AG04450 (cell line): ENCODE data around the gene ITK. TPM values are rescaled to one million over a fixed set of nuclear protein-coding genes. Genes with fewer than 3 reads are reported as not detected.

Source experiments
- CTCF ChIA-PET: fragments of 300-600, 350-600 bp; formaldehyde crosslinking; extraction: SDS; loops from one replicate; lab custom pipeline; 2022; ENCODE audit warnings: antibody characterized with exemption, inconsistent platforms; lab: Charles Lee
- POLR2A ChIA-PET: fragments of 350-600 bp; formaldehyde crosslinking; extraction: SDS; loops from one replicate; lab custom pipeline; 2021; ENCODE audit warnings: antibody characterized with exemption, inconsistent platforms; lab: Yijun Ruan, JAX
- DNase-seq: peaks from one replicate; pipeline ENCODE4 v3.0.0-alpha.2; 2011; ENCODE audit warnings: low read depth, low spot score
- H3K27ac ChIP-seq: one replicate; pipeline ENCODE4 v1.5.1; 2012; ENCODE audit warnings: low read depth, low read length, control low read depth
- H3K27me3 ChIP-seq: one replicate; pipeline ENCODE4 v1.6.0; 2012; ENCODE audit warnings: low read length; ENCODE audit not compliant: control insufficient read depth, insufficient read depth
- H3K4me3 ChIP-seq: 2 replicates; pipeline ENCODE4 v1.5.1; 2011; ENCODE audit warnings: mild to moderate bottlenecking, low read depth, low read length, control low read depth
- H3K9me3 ChIP-seq: 2 replicates; pipeline ENCODE4 v1.5.1; 2012; ENCODE audit warnings: low read length; ENCODE audit not compliant: control insufficient read depth, insufficient read depth
- CTCF ChIP-seq: IDR thresholded peaks from 2 replicates; pipeline ENCODE4 v1.5.1; 2011; ENCODE audit warnings: low read depth, low read length, control low read depth, inconsistent platforms
- polyA plus RNA-seq: library from polyadenylated mRNA; depleted of rRNA; stranded (reverse); fragments of >200 nt; gene quantifications from 2 replicates; pipeline ENCODE4 v1.2.3, GENCODE V29; 2011

ITK gene
- polyA plus RNA-seq, 1 experiment: not detected

- no peak within 1 kb of the TSS for H3K27ac ChIP-seq
- CTCF ChIA-PET: interaction anchor here (1.0 to 1.3 kb wide), 2 partner anchors 18 to 88 kb away, joined by 3 to 8 read pairs; no protein-coding TSS in a partner anchor
Measured at GRCh38 chr5:157166214-157167213, 14.1 kb upstream of the ITK start, which contains the start of gene GARIN3. Gene GARIN3, minus strand, starts transcription at chr5:157166264. Its CDS starts 96 bp downstream, at chr5:157166168.

GRCh38 chr5:157167214-157167621, 13.4 kb upstream of the ITK start:
- no peak overlapping the region for H3K27ac ChIP-seq
- TF ChIP-seq CTCF: no peak
- H3K27me3 ChIP-seq: peaks cover 2% of the 10 kb centered on the region
- POLR2A ChIA-PET: no interaction called here
- no peaks in the 10 kb centered on the region for H3K9me3 ChIP-seq
- DNase-seq: no peak
- H3K4me3 ChIP-seq: no peak overlapping the region
- CTCF ChIA-PET: interaction anchor here (1.0 to 1.3 kb wide), 2 partner anchors 19 to 87 kb away, joined by 3 to 8 read pairs; no protein-coding TSS in a partner anchor

More at GRCh38 chr5:157166214-157167213, 14.1 kb upstream of the ITK start, which contains the start of gene GARIN3:
- POLR2A ChIA-PET: no interaction called here
- peaks cover 2% of the 10 kb centered on the region for H3K27me3 ChIP-seq
- no peaks in the 10 kb centered on the region for H3K9me3 ChIP-seq
- TF ChIP-seq CTCF: no peak
- no peak for DNase-seq
- no peak within 1 kb of the TSS for H3K4me3 ChIP-seq

- Histone ChIP-seq H3K4me3 (no peak overlapping the region), H3K9me3 (no peaks in the 10 kb centered on the region), H3K27ac (no peak overlapping the region), H3K27me3 (peaks cover 2% of the 10 kb centered on the region)
- DNase-seq: no peak
- CTCF ChIA-PET: interaction anchor here (0.5 kb wide), 1 partner anchor 108 kb away, joined by 3 read pairs; no protein-coding TSS in a partner anchor
- POLR2A ChIA-PET: no interaction called here
- no peak for TF ChIP-seq CTCF
Measured at GRCh38 chr5:157168286-157168685, 12.4 kb upstream of the ITK start.

- no peak for DNase-seq
- ChIA-PET CTCF (no interaction called here), POLR2A (no interaction called here)
- Histone ChIP-seq H3K27ac (no peak overlapping the region), H3K4me3 (no peak overlapping the region), H3K27me3 (no peaks in the 10 kb centered on the region), H3K9me3 (no peaks in the 10 kb centered on the region)
- TF ChIP-seq CTCF: no peak
Measured at GRCh38 chr5:157172403-157172802, 8.2 kb upstream of the ITK start.
